GM21367 (cell line): ENCODE measurements around the gene CDC42EP2.
"Not testable (repeated sequence)": the region's sequence is repeated elsewhere in the genome, so short reads cannot be mapped to it uniquely, and the experiment has no call there.

Source experiments
- ATAC-seq: cut with Tn5 transposase; IDR thresholded peaks from one replicate; pipeline ENCODE4 v1.9.1; 2021; ENCODE audit not compliant: unreplicated experiment

Gene CDC42EP2

GRCh38 chr11:65317025-65317786 is 2.5 kb downstream of the CDC42EP2 start:
- no peak for ATAC-seq

- no peak for ATAC-seq
Observed at GRCh38 chr11:65320386-65321075, 5.9 kb downstream of the CDC42EP2 start.

GRCh38 chr11:65321076-65321475 is 6.4 kb downstream of the CDC42EP2 start:
- ATAC-seq = no peak

GRCh38 chr11:65321828-65322485 is 7.3 kb downstream of the CDC42EP2 start:
- no peak for ATAC-seq

- ATAC-seq = no peak
Observed at GRCh38 chr11:65323813-65324212, 9.1 kb downstream of the CDC42EP2 start.

- no peak for ATAC-seq
Observed at GRCh38 chr11:65325435-65325834, 10.8 kb downstream of the CDC42EP2 start.

- no peak for ATAC-seq
Observed at GRCh38 chr11:65327021-65327420, 12.4 kb downstream of the CDC42EP2 start.

- ATAC-seq = no peak
Observed at GRCh38 chr11:65329478-65329877, 14.8 kb downstream of the CDC42EP2 start.

- ATAC-seq = no peak
Observed at GRCh38 chr11:65329944-65330403, 15.3 kb downstream of the CDC42EP2 start.

- ATAC-seq = no peak
Observed at GRCh38 chr11:65330544-65330943, 15.9 kb downstream of the CDC42EP2 start.

GRCh38 chr11:65332591-65332990 is 17.9 kb downstream of the CDC42EP2 start:
- not testable (repeated sequence) for ATAC-seq

GRCh38 chr11:65334696-65335295 is 20.1 kb downstream of the CDC42EP2 start:
- ATAC-seq = no peak

GRCh38 chr11:65338676-65339075 is 24.0 kb downstream of the CDC42EP2 start:
- no peak for ATAC-seq

- no peak for ATAC-seq
Observed at GRCh38 chr11:65340226-65340625, 25.6 kb downstream of the CDC42EP2 start.

GRCh38 chr11:65341856-65342255 is 27.2 kb downstream of the CDC42EP2 start:
- no peak for ATAC-seq

GRCh38 chr11:65351511-65351910 is 36.8 kb downstream of the CDC42EP2 start:
- ATAC-seq = no peak

- no peak for ATAC-seq
Observed at GRCh38 chr11:65352783-65353182, 38.1 kb downstream of the CDC42EP2 start.

- no peak for ATAC-seq
Observed at GRCh38 chr11:65353376-65353775, 38.7 kb downstream of the CDC42EP2 start.

GRCh38 chr11:65353900-65354264 is 39.2 kb downstream of the CDC42EP2 start:
- no peak for ATAC-seq

- peak; percentile 70 for ATAC-seq
Observed at GRCh38 chr11:65354265-65355012, 39.8 kb downstream of the CDC42EP2 start, which contains the start of gene TIGD3. TIGD3 (plus strand) TSS chr11:65354751; CDS start chr11:65355809, 1,058 bp downstream.
